ENCODE results near the gene LILRB5. TPM values are rescaled to one million over a fixed set of nuclear protein-coding genes. Genes with fewer than 3 reads are reported as not detected.
"Not testable (repeated sequence)": the region's sequence is repeated elsewhere in the genome, so short reads cannot be mapped to it uniquely, and the experiment has no call there.

Gene LILRB5
- total and polyA plus RNA-seq, 2 donors from 2014 or later: 1.1 to 5.9 TPM

GRCh38 chr19:54240372-54241336 lies 16.4 kb downstream of the LILRB5 start:
- H3K27ac ChIP-seq (ENCODE audit: low read depth in 2 of 2, low read length in 2 of 2); H3K4me1 ChIP-seq (ENCODE audit: control insufficient read depth in 2 of 3, insufficient read depth in 2 of 3, low read depth in 1 of 3, low read length in 3 of 3); H3K9me3 ChIP-seq (ENCODE audit: control insufficient read depth in 2 of 3, insufficient read depth in 1 of 3, low read length in 3 of 3); intact Hi-C loops (cut with DNase I); H3K4me3 ChIP-seq (ENCODE audit: low read length in 3 of 3); H3K9ac ChIP-seq (ENCODE audit: low read length in 3 of 3); FAIRE-seq; H3K36me3 ChIP-seq (ENCODE audit: control insufficient read depth in 2 of 3, insufficient read depth in 3 of 3, low read length in 3 of 3); H3K27me3 ChIP-seq (ENCODE audit: control insufficient read depth, insufficient read depth, low read length): not testable (repeated sequence)
- DNase-seq: peak in 1 of 5 donors; percentile 42

- H3K27me3 ChIP-seq (ENCODE audit: control insufficient read depth, insufficient read depth, low read length); H3K27ac ChIP-seq (ENCODE audit: low read depth in 2 of 2, low read length in 2 of 2); H3K9me3 ChIP-seq (ENCODE audit: control insufficient read depth in 2 of 3, insufficient read depth in 1 of 3, low read length in 3 of 3); H3K36me3 ChIP-seq (ENCODE audit: control insufficient read depth in 2 of 3, insufficient read depth in 3 of 3, low read length in 3 of 3); H3K4me1 ChIP-seq (ENCODE audit: control insufficient read depth in 2 of 3, insufficient read depth in 2 of 3, low read depth in 1 of 3, low read length in 3 of 3); DNase-seq; H3K9ac ChIP-seq (ENCODE audit: low read length in 3 of 3); FAIRE-seq; H3K4me3 ChIP-seq (ENCODE audit: low read length in 3 of 3): not testable (repeated sequence)
- intact Hi-C loops (cut with DNase I): loop anchor here (10.0 kb wide), 1 partner anchor 65 kb away; the partner anchor contains the start of gene TMC4
Measured at GRCh38 chr19:54239491-54240371, 17.3 kb downstream of the LILRB5 start.

- no peaks in the 10 kb centered on the region for H3K9me3 ChIP-seq (ENCODE audit: control insufficient read depth in 2 of 3, insufficient read depth in 1 of 3, low read length in 3 of 3)
- DNase-seq (no peak), FAIRE-seq (no peak)
- intact Hi-C loops (cut with DNase I): loop anchor here (10.0 kb wide), 1 partner anchor 59 kb away; the partner anchor contains the start of gene TMC4
- H3K27me3 ChIP-seq (ENCODE audit: control insufficient read depth, insufficient read depth, low read length): no peaks in the 10 kb centered on the region
- TF ChIP-seq CTCF (IDR thresholded peaks at IDR 0.05; ENCODE audit: borderline replicate concordance, extremely low read depth, insufficient read depth): no peak
- H3K9ac ChIP-seq (ENCODE audit: low read length in 3 of 3): no peak overlapping the region
- no peak overlapping the region for H3K27ac ChIP-seq (ENCODE audit: low read depth in 2 of 2, low read length in 2 of 2)
- H3K4me3 ChIP-seq (ENCODE audit: low read length in 3 of 3): no peak overlapping the region
- no peaks in the 10 kb centered on the region for H3K36me3 ChIP-seq (ENCODE audit: control insufficient read depth in 2 of 3, insufficient read depth in 3 of 3, low read length in 3 of 3)
- H3K4me1 ChIP-seq (ENCODE audit: control insufficient read depth in 2 of 3, insufficient read depth in 2 of 3, low read depth in 1 of 3, low read length in 3 of 3): no peaks in the 10 kb centered on the region
Measured at GRCh38 chr19:54233941-54234340, 23.1 kb downstream of the LILRB5 start.

GRCh38 chr19:54231077-54231931 lies 25.8 kb downstream of the LILRB5 start:
- TF ChIP-seq CTCF (IDR thresholded peaks at IDR 0.05; ENCODE audit: borderline replicate concordance, extremely low read depth, insufficient read depth): peak; percentile 85
- Histone ChIP-seq H3K27me3 (ENCODE audit: control insufficient read depth, insufficient read depth, low read length) (no peaks in the 10 kb centered on the region), H3K36me3 (ENCODE audit: control insufficient read depth in 2 of 3, insufficient read depth in 3 of 3, low read length in 3 of 3) (no peaks in the 10 kb centered on the region), H3K4me3 (ENCODE audit: low read length in 3 of 3) (no peak overlapping the region), H3K27ac (ENCODE audit: low read depth in 2 of 2, low read length in 2 of 2) (no peak overlapping the region), H3K9ac (ENCODE audit: low read length in 3 of 3) (no peak overlapping the region), H3K9me3 (ENCODE audit: control insufficient read depth in 2 of 3, insufficient read depth in 1 of 3, low read length in 3 of 3) (no peaks in the 10 kb centered on the region), H3K4me1 (ENCODE audit: control insufficient read depth in 2 of 3, insufficient read depth in 2 of 3, low read depth in 1 of 3, low read length in 3 of 3) (no peaks in the 10 kb centered on the region)
- DNase-seq (peak; percentile 84 to 94 (median 90)), FAIRE-seq (no peak)
- intact Hi-C loops (cut with DNase I): loop anchor here (10.0 kb wide), 1 partner anchor 57 kb away; the partner anchor contains the start of gene TMC4

Data from kidney (tissue), 14 donors.